Epithelial cell of esophagus (primary cell): Measurements from ENCODE around the gene ZNF660.
"Not testable (repeated sequence)": the region's sequence is repeated elsewhere in the genome, so short reads cannot be mapped to it uniquely, and the experiment has no call there.

ENCODE experiments used
- DNase-seq: peaks from one replicate; pipeline ENCODE4 v3.0.0; 2010; ENCODE audit warnings: low read depth
- H3K4me3 ChIP-seq: 2 replicates; pipeline ENCODE4 v1.5.1; 2011; ENCODE audit warnings: mild to moderate bottlenecking, low read length, control low read depth
- TF ChIP-seq, protein P1 (sequence below): IDR thresholded peaks from 2 replicates; pipeline ENCODE4 v1.5.1; 2011; ENCODE audit warnings: low read depth, mild to moderate bottlenecking, low read length, control low read depth, inconsistent platforms; ENCODE audit not compliant: insufficient read depth; ENCODE audit errors: missing control alignments

Gene ZNF660

DNA sequence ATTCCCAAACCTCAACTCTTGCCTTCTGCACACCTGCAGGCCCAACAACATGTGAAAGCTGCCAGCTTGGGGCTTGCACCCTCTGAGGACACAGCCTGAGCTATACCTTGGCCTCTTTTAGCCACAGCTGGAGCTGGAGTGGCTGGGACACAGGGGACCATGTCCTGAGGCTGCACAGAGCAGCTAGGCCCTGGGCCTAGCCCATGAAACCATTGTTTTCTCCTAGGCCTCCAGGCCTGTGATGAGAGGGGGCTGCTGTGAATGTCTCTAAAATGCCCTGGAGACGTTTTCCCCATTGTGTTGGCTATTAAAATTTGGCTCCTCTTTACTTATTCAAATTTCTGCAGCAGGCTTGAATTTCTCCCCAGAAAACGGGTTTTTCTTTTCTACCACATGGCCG is 22.6 kb upstream of the ZNF660 start:
- TF ChIP-seq, protein P1, sequence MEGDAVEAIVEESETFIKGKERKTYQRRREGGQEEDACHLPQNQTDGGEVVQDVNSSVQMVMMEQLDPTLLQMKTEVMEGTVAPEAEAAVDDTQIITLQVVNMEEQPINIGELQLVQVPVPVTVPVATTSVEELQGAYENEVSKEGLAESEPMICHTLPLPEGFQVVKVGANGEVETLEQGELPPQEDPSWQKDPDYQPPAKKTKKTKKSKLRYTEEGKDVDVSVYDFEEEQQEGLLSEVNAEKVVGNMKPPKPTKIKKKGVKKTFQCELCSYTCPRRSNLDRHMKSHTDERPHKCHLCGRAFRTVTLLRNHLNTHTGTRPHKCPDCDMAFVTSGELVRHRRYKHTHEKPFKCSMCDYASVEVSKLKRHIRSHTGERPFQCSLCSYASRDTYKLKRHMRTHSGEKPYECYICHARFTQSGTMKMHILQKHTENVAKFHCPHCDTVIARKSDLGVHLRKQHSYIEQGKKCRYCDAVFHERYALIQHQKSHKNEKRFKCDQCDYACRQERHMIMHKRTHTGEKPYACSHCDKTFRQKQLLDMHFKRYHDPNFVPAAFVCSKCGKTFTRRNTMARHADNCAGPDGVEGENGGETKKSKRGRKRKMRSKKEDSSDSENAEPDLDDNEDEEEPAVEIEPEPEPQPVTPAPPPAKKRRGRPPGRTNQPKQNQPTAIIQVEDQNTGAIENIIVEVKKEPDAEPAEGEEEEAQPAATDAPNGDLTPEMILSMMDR = no peak
- no peak overlapping the region for H3K4me3 ChIP-seq
- no peak for DNase-seq

- TF ChIP-seq, protein P1 = no peak
- H3K4me3 ChIP-seq = no peak overlapping the region
- peak; percentile 61 for DNase-seq
These were observed 16.2 kb upstream of the ZNF660 start for GRCh38 chr3:44568561-44568960.

GRCh38 chr3:44571024-44571423 is 13.7 kb upstream of the ZNF660 start:
- no peak for DNase-seq
- TF ChIP-seq, protein P1 = no peak
- H3K4me3 ChIP-seq = no peak overlapping the region

- DNase-seq = no peak
- no peak overlapping the region for H3K4me3 ChIP-seq
- TF ChIP-seq, protein P1 = no peak
These were observed 8.2 kb upstream of the ZNF660 start for GRCh38 chr3:44576613-44577012.

DNA sequence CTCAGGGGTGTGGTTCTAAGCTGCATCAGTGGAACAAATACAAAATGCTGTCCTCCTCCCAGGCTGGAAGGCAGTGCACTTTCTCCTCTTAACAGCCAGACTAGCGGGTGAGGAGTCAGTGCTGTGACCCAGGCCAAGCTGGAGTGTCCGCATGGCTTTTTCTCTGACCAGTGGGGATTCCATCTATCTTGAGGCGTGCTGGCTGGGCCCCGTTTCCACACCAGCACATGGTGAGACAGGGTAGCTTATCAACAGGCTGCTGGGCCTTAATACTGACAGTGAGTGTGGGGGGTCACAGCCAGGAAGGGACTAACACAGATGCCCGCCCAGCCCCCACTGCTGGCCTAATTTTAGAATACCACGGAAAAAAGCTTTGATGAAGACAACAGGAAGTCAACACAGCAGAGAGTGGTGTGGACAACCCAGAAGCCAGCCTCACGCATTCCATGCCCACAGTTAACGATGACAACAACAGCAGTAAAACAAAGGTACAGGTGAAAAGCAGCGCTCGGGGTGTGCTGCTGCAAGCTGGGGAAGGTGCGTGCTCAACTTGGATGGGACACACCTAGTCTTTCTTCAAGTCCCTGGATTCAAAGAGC is 7.3 kb upstream of the ZNF660 start:
- not testable (repeated sequence) for H3K4me3 ChIP-seq, DNase-seq

GRCh38 chr3:44578316-44578715 is 6.4 kb upstream of the ZNF660 start:
- not testable (repeated sequence) for H3K4me3 ChIP-seq

GRCh38 chr3:44578924-44579515 is 5.7 kb upstream of the ZNF660 start:
- not testable (repeated sequence) for H3K4me3 ChIP-seq, DNase-seq

More at GRCh38 chr3:44578316-44578715, 6.4 kb upstream of the ZNF660 start:
- DNase-seq = not testable (repeated sequence)

DNA sequence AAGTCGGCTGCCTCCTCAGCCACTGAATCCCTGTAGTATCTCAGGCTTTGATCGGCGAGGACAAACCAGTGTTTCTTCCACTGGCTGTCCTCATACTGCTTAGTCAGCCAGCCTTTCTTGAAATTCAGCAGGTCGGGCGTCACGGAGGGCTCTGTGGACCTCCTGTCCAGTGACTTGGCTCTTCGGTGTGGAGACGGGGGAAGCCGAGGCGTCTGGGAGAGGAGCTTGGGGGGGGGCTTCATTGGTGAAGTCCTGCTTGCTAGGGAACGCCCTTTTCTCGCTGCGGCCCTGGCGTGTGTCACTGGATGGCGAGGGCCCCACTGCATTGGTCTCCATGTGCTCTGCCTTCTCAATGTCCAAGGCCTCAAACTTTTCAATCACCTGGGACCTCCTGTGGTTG is 5.0 kb upstream of the ZNF660 start:
- not testable (repeated sequence) for DNase-seq, H3K4me3 ChIP-seq

- H3K4me3 ChIP-seq, DNase-seq: not testable (repeated sequence)
These were observed 3.8 kb upstream of the ZNF660 start for GRCh38 chr3:44580971-44581370.

GRCh38 chr3:44596621-44597020 is 11.9 kb downstream of the ZNF660 start:
- no peak overlapping the region for H3K4me3 ChIP-seq
- DNase-seq = no peak
- TF ChIP-seq, protein P1 = no peak
